ENCODE results near the gene KIFAP3. TPM values are rescaled to one million over a fixed set of nuclear protein-coding genes. Genes with fewer than 3 reads are reported as not detected.

The KIFAP3 gene
- total and polyA plus RNA-seq, 2 donors (not counting 1 experiment from before 2014, with no cell fraction given) = 3.7 to 14.9 TPM

DNA sequence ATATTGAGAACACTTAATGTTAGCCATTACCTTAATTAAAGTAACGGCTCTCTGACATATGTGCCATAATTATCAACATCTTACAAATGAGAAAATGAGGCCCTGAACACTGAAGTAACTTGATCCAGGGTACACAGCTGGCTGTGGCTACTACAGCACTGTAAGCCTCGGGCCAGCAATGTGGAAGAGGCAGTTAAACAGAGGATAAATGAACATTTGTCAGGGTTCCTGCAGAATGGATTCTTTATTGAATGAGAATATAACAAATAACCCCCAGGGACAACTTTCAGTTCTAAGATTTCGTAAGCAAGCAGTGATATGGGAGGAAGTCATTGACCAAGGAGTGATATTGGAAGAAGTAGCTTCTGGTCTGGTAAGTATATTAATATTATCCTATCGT lies 110.3 kb downstream of the KIFAP3 start:
- Histone ChIP-seq H3K4me3 (ENCODE audit: control extremely low read depth in 1 of 5, extremely low read depth in 1 of 5, insufficient read depth in 1 of 5, low read depth in 2 of 5, low read length in 4 of 5) (no peak overlapping the region), H4K20me1 (ENCODE audit: control insufficient read depth, insufficient read depth, low read length, poor library complexity, severe bottlenecking) (no peaks in the 10 kb centered on the region), H3K36me3 (replicated peaks in 1 of 2; ENCODE audit: control extremely low read depth in 1 of 2, control insufficient read depth in 1 of 2, extremely low read depth in 1 of 2, insufficient read depth in 2 of 2, low read length in 1 of 2) (peaks cover 0 to 1% of the 10 kb centered on the region in 2 experiments), H2AFZ (ENCODE audit: insufficient read depth, low read depth, low read length, poor library complexity, severe bottlenecking) (no peak overlapping the region), H3K4me1 (ENCODE audit: control insufficient read depth in 2 of 2, insufficient read depth in 2 of 2, low read length in 2 of 2) (no peaks in the 10 kb centered on the region), H3K4me2 (replicated peaks; ENCODE audit: low read depth, low read length, poor library complexity, severe bottlenecking) (no peak overlapping the region), H3K27me3 (replicated peaks in 1 of 4; ENCODE audit: control extremely low read depth in 1 of 4, control insufficient read depth in 3 of 4, insufficient read depth in 4 of 4, low read length in 3 of 4) (no peaks in the 10 kb centered on the region), H3K79me2 (ENCODE audit: control insufficient read depth, insufficient read depth, low read length) (no peaks in the 10 kb centered on the region), H3K9ac (ENCODE audit: low read length) (no peak overlapping the region), H3K27ac (ENCODE audit: low read length in 2 of 2) (no peak overlapping the region), H3K9me3 (ENCODE audit: control extremely low read depth in 1 of 3, control insufficient read depth in 2 of 3, insufficient read depth in 1 of 3, low read length in 2 of 3) (peaks cover 0 to 1% (median 0%) of the 10 kb centered on the region in 3 donors)
- intact Hi-C loops (cut with micrococcal nuclease) = no loop called here
- no peak overlapping the region for H3K4me3 Mint-ChIP-seq
- no peak for DNase-seq
- H3K27me3 Mint-ChIP-seq = no peaks in the 10 kb centered on the region
- POLR2A ChIA-PET = no interaction called here
- no peak for TF ChIP-seq EZH2 (IDR thresholded peaks at IDR 0.05; ENCODE audit: borderline replicate concordance, insufficient read depth, low read depth, low read length, poor library complexity, severe bottlenecking)
- TF ChIP-seq, protein P1, sequence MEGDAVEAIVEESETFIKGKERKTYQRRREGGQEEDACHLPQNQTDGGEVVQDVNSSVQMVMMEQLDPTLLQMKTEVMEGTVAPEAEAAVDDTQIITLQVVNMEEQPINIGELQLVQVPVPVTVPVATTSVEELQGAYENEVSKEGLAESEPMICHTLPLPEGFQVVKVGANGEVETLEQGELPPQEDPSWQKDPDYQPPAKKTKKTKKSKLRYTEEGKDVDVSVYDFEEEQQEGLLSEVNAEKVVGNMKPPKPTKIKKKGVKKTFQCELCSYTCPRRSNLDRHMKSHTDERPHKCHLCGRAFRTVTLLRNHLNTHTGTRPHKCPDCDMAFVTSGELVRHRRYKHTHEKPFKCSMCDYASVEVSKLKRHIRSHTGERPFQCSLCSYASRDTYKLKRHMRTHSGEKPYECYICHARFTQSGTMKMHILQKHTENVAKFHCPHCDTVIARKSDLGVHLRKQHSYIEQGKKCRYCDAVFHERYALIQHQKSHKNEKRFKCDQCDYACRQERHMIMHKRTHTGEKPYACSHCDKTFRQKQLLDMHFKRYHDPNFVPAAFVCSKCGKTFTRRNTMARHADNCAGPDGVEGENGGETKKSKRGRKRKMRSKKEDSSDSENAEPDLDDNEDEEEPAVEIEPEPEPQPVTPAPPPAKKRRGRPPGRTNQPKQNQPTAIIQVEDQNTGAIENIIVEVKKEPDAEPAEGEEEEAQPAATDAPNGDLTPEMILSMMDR (IDR thresholded peaks at IDR 0.05) = no peak
- H3K4me1 Mint-ChIP-seq = no peaks in the 10 kb centered on the region
- ATAC-seq (ENCODE audit: low read depth) = no peak
- H3K9me3 Mint-ChIP-seq (ENCODE audit: insufficient read depth) = no peaks in the 10 kb centered on the region
- CTCF ChIA-PET = no interaction called here
- WGBS (ENCODE audit: insufficient coverage) = no CpG with 5 or more reads among the region's 4 CpGs
- H3K27ac Mint-ChIP-seq = no peak overlapping the region

DNA sequence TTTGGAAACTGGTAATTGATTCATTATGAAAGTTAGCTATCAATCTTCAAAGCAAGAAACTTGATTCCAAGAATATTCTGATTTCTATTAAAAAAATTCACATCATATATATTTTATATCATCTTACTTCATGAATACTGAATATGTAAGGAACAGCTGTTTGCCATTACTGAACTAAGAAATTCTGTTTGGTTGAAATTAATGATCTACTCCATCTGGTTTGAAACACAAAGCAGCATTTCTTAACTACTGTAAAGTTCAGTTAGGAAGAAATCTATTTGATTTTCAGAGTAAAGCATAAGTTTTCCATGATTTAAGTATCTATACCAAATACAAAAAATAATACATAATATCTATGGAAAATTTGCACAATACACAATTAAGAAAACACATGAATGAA lies 114.8 kb downstream of the KIFAP3 start:
- CTCF ChIA-PET = no interaction called here
- no peak for ATAC-seq (ENCODE audit: low read depth)
- H3K27ac ChIP-seq (ENCODE audit: low read length in 2 of 2) = no peak overlapping the region

More for the DNA sequence above, 114.8 kb downstream of the KIFAP3 start:
- no peak for TF ChIP-seq EZH2 (IDR thresholded peaks at IDR 0.05; ENCODE audit: borderline replicate concordance, insufficient read depth, low read depth, low read length, poor library complexity, severe bottlenecking)
- TF ChIP-seq, protein P1 (IDR thresholded peaks at IDR 0.05) = no peak
- no peaks in the 10 kb centered on the region for H3K4me1 ChIP-seq (ENCODE audit: control insufficient read depth in 2 of 2, insufficient read depth in 2 of 2, low read length in 2 of 2)
- no peak overlapping the region for H3K4me3 Mint-ChIP-seq
- no peak overlapping the region for H3K9ac ChIP-seq (ENCODE audit: low read length)
- H3K27me3 ChIP-seq (replicated peaks in 1 of 4; ENCODE audit: control extremely low read depth in 1 of 4, control insufficient read depth in 3 of 4, insufficient read depth in 4 of 4, low read length in 3 of 4) = no peaks in the 10 kb centered on the region
- no peak overlapping the region for H3K27ac Mint-ChIP-seq
- no peak overlapping the region for H3K4me3 ChIP-seq (ENCODE audit: control extremely low read depth in 1 of 5, extremely low read depth in 1 of 5, insufficient read depth in 1 of 5, low read depth in 2 of 5, low read length in 4 of 5)
- DNase-seq = no peak
- H3K79me2 ChIP-seq (ENCODE audit: control insufficient read depth, insufficient read depth, low read length) = no peaks in the 10 kb centered on the region
- H2AFZ ChIP-seq (ENCODE audit: insufficient read depth, low read depth, low read length, poor library complexity, severe bottlenecking) = no peak overlapping the region
- H3K36me3 ChIP-seq (replicated peaks in 1 of 2; ENCODE audit: control extremely low read depth in 1 of 2, control insufficient read depth in 1 of 2, extremely low read depth in 1 of 2, insufficient read depth in 2 of 2, low read length in 1 of 2) = peaks cover 0 to 1% of the 10 kb centered on the region in 2 experiments
- H3K9me3 Mint-ChIP-seq (ENCODE audit: insufficient read depth) = no peaks in the 10 kb centered on the region
- no peaks in the 10 kb centered on the region for H3K27me3 Mint-ChIP-seq
- no peak overlapping the region for H3K4me2 ChIP-seq (replicated peaks; ENCODE audit: low read depth, low read length, poor library complexity, severe bottlenecking)
- POLR2A ChIA-PET = no interaction called here
- no peaks in the 10 kb centered on the region for H4K20me1 ChIP-seq (ENCODE audit: control insufficient read depth, insufficient read depth, low read length, poor library complexity, severe bottlenecking)
- H3K9me3 ChIP-seq (ENCODE audit: control extremely low read depth in 1 of 3, control insufficient read depth in 2 of 3, insufficient read depth in 1 of 3, low read length in 2 of 3) = peaks cover 0 to 1% (median 0%) of the 10 kb centered on the region in 3 donors
- no peaks in the 10 kb centered on the region for H3K4me1 Mint-ChIP-seq
- intact Hi-C loops (cut with micrococcal nuclease) = no loop called here
